ENCODE results near the gene PSMG3. TPM values are rescaled to one million over a fixed set of nuclear protein-coding genes. Genes with fewer than 3 reads are reported as not detected.

Gene PSMG3
- total and polyA plus RNA-seq, 2 of the 8 experiments (the other 6 are each of a cell fraction or from before 2014, with no cell fraction given): 30.2 to 62.0 TPM

GRCh38 chr7:1540776-1541271 lies 29.0 kb downstream of the PSMG3 start (continued):
- TF ChIP-seq, protein P1, sequence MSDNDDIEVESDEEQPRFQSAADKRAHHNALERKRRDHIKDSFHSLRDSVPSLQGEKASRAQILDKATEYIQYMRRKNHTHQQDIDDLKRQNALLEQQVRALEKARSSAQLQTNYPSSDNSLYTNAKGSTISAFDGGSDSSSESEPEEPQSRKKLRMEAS (IDR thresholded peaks at IDR 0.05): no peak
- TF ChIP-seq PHF8 (conservative IDR thresholded peaks at IDR 0.05; ENCODE audit: low read depth, low read length): no peak
